Measurements from ENCODE around the gene TMUB2. TPM values are rescaled to one million over a fixed set of nuclear protein-coding genes. Genes with fewer than 3 reads are reported as not detected.
A peak's percentile ranks its signal among the peaks of the same experiment; 100 is the strongest.

The TMUB2 gene
- total RNA-seq, 1 experiment from 2014 or later: 25.1 TPM

GRCh38 chr17:44191941-44192496 lies 5.2 kb downstream of the TMUB2 start:
- peak; percentile 37; the same call in 1 of the 2 replicates for ATAC-seq
- RAD21 ChIA-PET (ENCODE audit: low non-redundant PET in 1 of 2, low total read pairs in 2 of 2, uncharacterized antibody in 2 of 2, unreplicated experiment in 2 of 2): no interaction called here
- POLR2A ChIA-PET: interaction anchor here (0.7 kb wide), 1 partner anchor 460 kb away, joined by 3 read pairs; no protein-coding TSS in a partner anchor

GRCh38 chr17:44192750-44193149 lies 6.0 kb downstream of the TMUB2 start:
- TSS peak; percentile 4 for BruUV-seq (replicated peaks)
- peak overlapping the region; percentile 49 for H3K27ac ChIP-seq (ENCODE audit: low read depth, low read length)
- no peaks in the 10 kb centered on the region for H4K20me1 ChIP-seq (ENCODE audit: insufficient read depth)
- H3K9me2 ChIP-seq (ENCODE audit: insufficient read depth): no peaks in the 10 kb centered on the region
- H2AFZ ChIP-seq (ENCODE audit: low read depth, low read length, poor library complexity, severe bottlenecking): no peak overlapping the region
- intact Hi-C loops (cut with micrococcal nuclease): no loop called here
- peaks cover 13% of the 10 kb centered on the region for H3K79me2 ChIP-seq (ENCODE audit: insufficient read depth, low read length)
- no peak for TF ChIP-seq ZFX (IDR thresholded peaks at IDR 0.05)
- no peak overlapping the region for H3K4me2 ChIP-seq (ENCODE audit: low read length)
- H3K9me3 ChIP-seq (ENCODE audit: control insufficient read depth in 1 of 2, insufficient read depth in 1 of 2, low read depth in 1 of 2, low read length in 2 of 2): no peaks in the 10 kb centered on the region
- peaks cover 27 to 32% of the 10 kb centered on the region in 2 experiments for H3K36me3 ChIP-seq (ENCODE audit: control insufficient read depth in 1 of 2, insufficient read depth in 2 of 2, low read length in 2 of 2)
- H3K4me1 ChIP-seq (ENCODE audit: control insufficient read depth in 1 of 2, insufficient read depth in 2 of 2, low read length in 2 of 2): peaks cover 6 to 15% of the 10 kb centered on the region in 2 experiments
- no peaks in the 10 kb centered on the region for H3K27me3 ChIP-seq (ENCODE audit: insufficient read depth, low read length)
- no peak overlapping the region for H3K9ac ChIP-seq (ENCODE audit: low read length)
- no peak overlapping the region for H3K4me3 ChIP-seq (replicated peaks in 1 of 2; ENCODE audit: low read depth in 1 of 2, low read length in 2 of 2)
- ATAC-seq: no peak
- RAD21 ChIA-PET (ENCODE audit: low non-redundant PET in 1 of 2, low total read pairs in 2 of 2, uncharacterized antibody in 2 of 2, unreplicated experiment in 2 of 2): no interaction called here
- CTCF ChIA-PET: no interaction called here
- POLR2A ChIA-PET: no interaction called here
- DNase-seq (ENCODE audit: low read depth, low spot score): no peak

More at GRCh38 chr17:44191941-44192496, 5.2 kb downstream of the TMUB2 start:
- no peak overlapping the region for H3K9ac ChIP-seq (ENCODE audit: low read length)
- peak; percentile 14 for TF ChIP-seq POLR2AphosphoS5 (IDR thresholded peaks at IDR 0.05; ENCODE audit: low read depth, low read length)
- TF ChIP-seq ATF3 (IDR thresholded peaks at IDR 0.05): no peak
- peak; percentile 27 for TF ChIP-seq POLR2A (IDR thresholded peaks at IDR 0.05; ENCODE audit: borderline replicate concordance, extremely low read depth, insufficient read depth, insufficient read length)
- no peaks in the 10 kb centered on the region for H3K9me3 ChIP-seq (ENCODE audit: control insufficient read depth in 1 of 2, insufficient read depth in 1 of 2, low read depth in 1 of 2, low read length in 2 of 2)
- peaks cover 13% of the 10 kb centered on the region for H3K79me2 ChIP-seq (ENCODE audit: insufficient read depth, low read length)
- H4K20me1 ChIP-seq (ENCODE audit: insufficient read depth): no peaks in the 10 kb centered on the region
- H3K36me3 ChIP-seq (ENCODE audit: control insufficient read depth in 1 of 2, insufficient read depth in 2 of 2, low read length in 2 of 2): peaks cover 20 to 32% of the 10 kb centered on the region in 2 experiments
- CTCF ChIA-PET: no interaction called here
- no peak overlapping the region for H3K4me3 ChIP-seq (replicated peaks in 1 of 2; ENCODE audit: low read depth in 1 of 2, low read length in 2 of 2)
- BruUV-seq (replicated peaks): no TSS peak
- no peak overlapping the region for H2AFZ ChIP-seq (ENCODE audit: low read depth, low read length, poor library complexity, severe bottlenecking)
- no peaks in the 10 kb centered on the region for H3K27me3 ChIP-seq (ENCODE audit: insufficient read depth, low read length)
- intact Hi-C loops (cut with micrococcal nuclease): no loop called here
- no peaks in the 10 kb centered on the region for H3K9me2 ChIP-seq (ENCODE audit: insufficient read depth)
- no peak overlapping the region for H3K4me2 ChIP-seq (ENCODE audit: low read length)
- H3K4me1 ChIP-seq (ENCODE audit: control insufficient read depth in 1 of 2, insufficient read depth in 2 of 2, low read length in 2 of 2): peaks cover 4 to 15% of the 10 kb centered on the region in 2 experiments; a peak in 3 of 4 replicates
- H3K27ac ChIP-seq (ENCODE audit: low read depth, low read length): no peak overlapping the region
- DNase-seq (ENCODE audit: low read depth, low spot score): no peak
